Left lung (tissue), 10 donors: ENCODE results near the gene VENTX. TPM values are rescaled to one million over a fixed set of nuclear protein-coding genes. Genes with fewer than 3 reads are reported as not detected.

Experiments used
- ATAC-seq: fragments of 200-7000 bp; cut with Tn5 transposase; one replicate; pipeline ENCODE4 v1.9.1; 2020; ENCODE audit warnings: moderate library complexity
- DNase-seq, 4 donors: peaks; one replicate each; pipeline ENCODE4 v3.0.0-alpha.2; 2013 to 2020
- H3K27ac ChIP-seq, 2 donors: fragments of 200-600 bp; sonication (generic) in 1 of 2; one replicate each; pipeline versions ENCODE4 v1.5.0 to v1.8.0; 2020 to 2021
- H3K27me3 ChIP-seq, 2 donors: fragments of 200-600 bp; sonication (generic) in 1 of 2; one replicate each; pipeline versions ENCODE4 v1.5.0 to v1.8.0; 2020 to 2021
- H3K36me3 ChIP-seq, 2 donors: fragments of 200-600 bp; sonication (generic) in 1 of 2; one replicate each; pipeline versions ENCODE4 v1.5.0 to v1.8.0; 2020 to 2021
- H3K4me1 ChIP-seq, 2 donors: fragments of 200-600 bp; one replicate each; pipeline ENCODE4 v1.8.0; 2021
- H3K4me3 ChIP-seq, 2 donors: fragments of 200-600 bp; sonication (generic) in 1 of 2; one replicate each; pipeline versions ENCODE4 v1.5.0 to v1.8.0; 2020 to 2021; ENCODE audit warnings: mild to moderate bottlenecking in 1 of 2
- H3K9me3 ChIP-seq, 2 donors: fragments of 200-600 bp; sonication (generic) in 1 of 2; one replicate each; pipeline versions ENCODE4 v1.5.0 to v1.8.0; 2020 to 2021
- CTCF ChIP-seq, 2 donors: fragments of 200-600 bp; sonication (generic) in 1 of 2; IDR thresholded peaks; one replicate each; pipeline versions ENCODE4 v1.5.0 to v1.8.0; 2021; ENCODE audit warnings: antibody characterized with exemption in 2 of 2
- intact Hi-C, 2 donors: fragments of 100-400 bp; cut with DNase I; formaldehyde crosslinking; loops; one replicate each; pipeline versions ENCODE4 v1.11.2 to v1.14.2; 2022
- polyA plus RNA-seq, 6 donors: library from polyadenylated mRNA; unstranded; fragments of 120-200 nt; gene quantifications; one replicate each; pipeline ENCODE4 v1.2.1, GENCODE V29; 2013; ENCODE audit not compliant: insufficient read length in 6 of 6
- total RNA-seq, 2 donors: library from RNA; stranded (reverse); fragmentation: NEBNext Ultra II Directional; extraction: Animal tissue kit (Norgen Biotek cat#: 25700); gene quantifications; one replicate each; pipeline ENCODE4 v1.2.1, GENCODE V29; 2021
- donor health status: DM: no; HTN: yes; CAD: no.
- donor health status: DM: no; HTN: no; CAD: no.

The VENTX gene
- total and polyA plus RNA-seq, 8 donors: 0.14 to 4.1 (median 0.25) TPM

GRCh38 chr10:133236401-133237240 lies 1.0 kb upstream of the VENTX start:
- TF ChIP-seq CTCF (IDR thresholded peaks at IDR 0.05): no peak
- Histone ChIP-seq H3K27ac (peak overlapping the region in 1 of 2 donors; percentile 73), H3K4me3 (peak overlapping the region in 1 of 2 donors; percentile 46), H3K9me3 (no peaks in the 10 kb centered on the region), H3K4me1 (peaks cover 10 to 45% of the 10 kb centered on the region in 2 donors), H3K36me3 (no peaks in the 10 kb centered on the region), H3K27me3 (peaks cover 60 to 100% of the 10 kb centered on the region in 2 donors)
- intact Hi-C loops: no loop called here
- no peak for DNase-seq
- ATAC-seq: peak; percentile 45

GRCh38 chr10:133237241-133237587 lies 441 bp upstream of the VENTX start:
- Histone ChIP-seq H3K27me3 (peaks cover 58 to 100% of the 10 kb centered on the region in 2 donors), H3K9me3 (no peaks in the 10 kb centered on the region), H3K4me1 (peaks cover 10 to 46% of the 10 kb centered on the region in 2 donors), H3K4me3 (peak overlapping the region in 1 of 2 donors; percentile 46), H3K36me3 (no peaks in the 10 kb centered on the region), H3K27ac (no peak overlapping the region)
- no peak for ATAC-seq
- intact Hi-C loops: no loop called here
- TF ChIP-seq CTCF (IDR thresholded peaks at IDR 0.05): no peak
- DNase-seq: no peak

- Histone ChIP-seq H3K4me1 (peaks cover 10 to 46% of the 10 kb centered on the region in 2 donors), H3K27me3 (peaks cover 51 to 100% of the 10 kb centered on the region in 2 donors), H3K9me3 (no peaks in the 10 kb centered on the region), H3K27ac (no peak overlapping the region), H3K4me3 (no peak overlapping the region), H3K36me3 (no peaks in the 10 kb centered on the region)
- intact Hi-C loops: no loop called here
- DNase-seq (no peak), ATAC-seq (no peak)
- no peak for TF ChIP-seq CTCF (IDR thresholded peaks at IDR 0.05)
Observed at GRCh38 chr10:133238466-133238804, 780 bp downstream of the VENTX start.

GRCh38 chr10:133239990-133240389 lies 2.3 kb downstream of the VENTX start:
- no peaks in the 10 kb centered on the region for H3K36me3 ChIP-seq
- ATAC-seq: no peak
- no peak for DNase-seq
- H3K4me3 ChIP-seq: no peak overlapping the region
- intact Hi-C loops: no loop called here
- peaks cover 48 to 100% of the 10 kb centered on the region in 2 donors for H3K27me3 ChIP-seq
- H3K9me3 ChIP-seq: no peaks in the 10 kb centered on the region
- no peak overlapping the region for H3K27ac ChIP-seq
- no peak for TF ChIP-seq CTCF (IDR thresholded peaks at IDR 0.05)
- peaks cover 10 to 45% of the 10 kb centered on the region in 2 donors for H3K4me1 ChIP-seq

GRCh38 chr10:133241501-133242205 lies 4.0 kb downstream of the VENTX start:
- ATAC-seq: peak; percentile 25
- peak overlapping the region in 1 of 2 donors; percentile 10 for H3K4me3 ChIP-seq
- peaks cover 6 to 28% of the 10 kb centered on the region in 2 donors for H3K4me1 ChIP-seq
- peaks cover 37 to 100% of the 10 kb centered on the region in 2 donors for H3K27me3 ChIP-seq
- H3K9me3 ChIP-seq: no peaks in the 10 kb centered on the region
- DNase-seq: no peak
- intact Hi-C loops: no loop called here
- no peak for TF ChIP-seq CTCF (IDR thresholded peaks at IDR 0.05)
- no peaks in the 10 kb centered on the region for H3K36me3 ChIP-seq
- H3K27ac ChIP-seq: no peak overlapping the region
